ENCODE measurements around the gene CLCN1.

GRCh38 chr7:143388051-143388450, 72.1 kb downstream of the CLCN1 start:
- TF ChIP-seq POLR2A (IDR thresholded peaks at IDR 0.05; ENCODE audit: low read length) (no peak), GATA1 (IDR thresholded peaks at IDR 0.05; ENCODE audit: low read depth, low read length) (no peak)

Data from erythroblast (primary cell).